OCI-LY7 (cell line): Measurements from ENCODE around the gene ANO6. TPM values are rescaled to one million over a fixed set of nuclear protein-coding genes. Genes with fewer than 3 reads are reported as not detected.
"Not testable (repeated sequence)": the region's sequence is repeated elsewhere in the genome, so short reads cannot be mapped to it uniquely, and the experiment has no call there.

Source experiments
- BruUV-seq: library from RNA; stranded (reverse); fragments of 400-500 nt; replicated peaks from 2 replicates; lab custom pipeline; 2021; lab: Mats Ljungman, UMichigan
- CTCF ChIA-PET: fragments of 300-600 bp; sonication (Branson Sonifier 250); formaldehyde crosslinking; loops from one replicate; lab custom pipeline; 2022; ENCODE audit warnings: antibody characterized with exemption; ENCODE audit not compliant: unreplicated experiment; lab: Charles Lee
- POLR2A ChIA-PET: fragments of 300-600 bp; sonication (Branson Sonifier 250); formaldehyde crosslinking; loops from one replicate; lab custom pipeline; 2022; ENCODE audit warnings: antibody characterized with exemption; lab: Charles Lee
- DNase-seq: peaks from one replicate; pipeline ENCODE4 v3.0.0-alpha.2; 2015; ENCODE audit warnings: low spot score
- H2AFZ ChIP-seq: fragments of 200-600 bp; sonication (generic), shearing (Covaris generic); 2 replicates; pipeline ENCODE4 v1.6.1; 2014; ENCODE audit warnings: mild to moderate bottlenecking, antibody characterized with exemption, low read length, moderate library complexity
- H3K27ac ChIP-seq: fragments of 200-600 bp; sonication (generic); 2 replicates; pipeline ENCODE4 v1.5.1; 2014; ENCODE audit warnings: mixed run types, low read depth, mild to moderate bottlenecking, moderate library complexity, low read length, inconsistent platforms; ENCODE audit not compliant: poor library complexity, severe bottlenecking
- H3K36me3 ChIP-seq: fragments of 200-600 bp; sonication (generic); 2 replicates; pipeline ENCODE4 v1.6.1; 2014; ENCODE audit warnings: mild to moderate bottlenecking, antibody characterized with exemption, low read length, moderate library complexity, mixed read lengths; ENCODE audit not compliant: insufficient read depth
- H3K4me1 ChIP-seq: fragments of 200-600 bp; sonication (generic); 2 replicates; pipeline ENCODE4 v1.5.1; 2014; ENCODE audit warnings: mild to moderate bottlenecking, low read length; ENCODE audit not compliant: insufficient read depth, poor library complexity, severe bottlenecking
- H3K4me2 ChIP-seq: fragments of 200-600 bp; sonication (generic); 2 replicates; pipeline ENCODE4 v1.6.1; 2014; ENCODE audit warnings: mild to moderate bottlenecking, low read length
- H3K4me3 ChIP-seq: fragments of 200-600 bp; sonication (generic); 2 replicates; pipeline ENCODE4 v1.5.1; 2014; ENCODE audit warnings: mild to moderate bottlenecking, low read depth, low read length; ENCODE audit not compliant: poor library complexity, severe bottlenecking
- H3K79me2 ChIP-seq: fragments of 200-600 bp; sonication (generic); 2 replicates; pipeline ENCODE4 v1.6.1; 2016; ENCODE audit warnings: low read depth, mild to moderate bottlenecking, low read length, moderate library complexity, mixed read lengths; ENCODE audit not compliant: insufficient read depth
- H3K9me2 ChIP-seq: fragments of 200-600 bp; sonication (generic); 2 replicates; pipeline ENCODE4 v1.6.1; 2016; ENCODE audit warnings: mild to moderate bottlenecking, low read length, mixed read lengths; ENCODE audit not compliant: insufficient read depth
- H3K9me3 ChIP-seq: fragments of 200-600 bp; sonication (generic); 2 replicates; pipeline ENCODE4 v1.6.1; 2014; ENCODE audit warnings: mild to moderate bottlenecking, mixed run types, low read length, mixed read lengths
- H4K20me1 ChIP-seq: fragments of 200-600 bp; sonication (generic); 2 replicates; pipeline ENCODE4 v1.6.1; 2014; ENCODE audit warnings: mild to moderate bottlenecking, antibody characterized with exemption, low read length, moderate library complexity, mixed read lengths; ENCODE audit not compliant: insufficient read depth
- EZH2phosphoT487 ChIP-seq: fragments of 200-600 bp; sonication (generic); IDR thresholded peaks from 2 replicates; pipeline ENCODE4 v1.6.1; 2018; ENCODE audit warnings: low read depth, borderline replicate concordance, mild to moderate bottlenecking, mixed run types, antibody characterized with exemption, low read length, moderate library complexity, mixed read lengths
- intact Hi-C: fragments of 100-400 bp; cut with micrococcal nuclease; formaldehyde crosslinking; loops from one replicate; pipeline ENCODE4 v1.10.0; 2022; ENCODE audit not compliant: unreplicated experiment
- total RNA-seq, 2 experiments: library from RNA; depleted of rRNA in 1 of 2; stranded (reverse); fragments of >200 nt in 1 of 2; shearing (Covaris generic) in 1 of 2; gene quantifications; 2 replicates each; pipeline ENCODE4 v1.2.3, GENCODE V29; 2014 to 2022
- TF ChIP-seq, protein P1 (sequence below): fragments of 200-600 bp; sonication (generic); conservative IDR thresholded peaks from 2 replicates; pipeline ENCODE4 v1.5.1; 2014; ENCODE audit warnings: mild to moderate bottlenecking, antibody characterized with exemption, low read length, moderate library complexity, mixed read lengths

Gene ANO6
- total RNA-seq, 2 experiments from 2014 or later: 15.0 to 17.7 TPM

DNA sequence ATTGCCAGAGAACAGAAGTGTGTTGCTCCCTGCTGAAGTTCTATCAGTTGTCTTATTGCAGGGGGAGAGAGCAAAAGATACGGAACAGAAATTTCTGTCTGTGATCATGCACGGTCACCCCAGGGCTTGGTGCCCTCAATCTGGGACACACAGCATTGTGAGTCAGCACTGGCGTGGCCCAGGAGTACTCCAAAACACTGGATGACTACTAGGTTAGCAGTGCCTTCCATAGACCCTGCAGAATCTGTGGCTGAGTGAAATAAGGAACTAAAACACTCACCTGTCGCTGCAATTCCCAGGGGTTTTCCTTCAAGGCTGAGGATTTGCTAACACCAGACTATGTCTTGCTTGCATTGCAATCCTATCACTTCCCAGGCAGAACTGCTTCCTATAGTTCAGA, 165.5 kb downstream of the ANO6 start:
- no TSS peak for BruUV-seq
- DNase-seq: no peak
- Histone ChIP-seq H4K20me1 (no peaks in the 10 kb centered on the region), H3K27ac (no peak overlapping the region), H3K9me3 (no peaks in the 10 kb centered on the region), H3K36me3 (no peaks in the 10 kb centered on the region), H3K79me2 (no peaks in the 10 kb centered on the region), H3K9me2 (no peaks in the 10 kb centered on the region), H3K4me1 (no peaks in the 10 kb centered on the region), H3K4me2 (no peak overlapping the region), H2AFZ (no peak overlapping the region), H3K4me3 (no peak overlapping the region)
- TF ChIP-seq, protein P1, sequence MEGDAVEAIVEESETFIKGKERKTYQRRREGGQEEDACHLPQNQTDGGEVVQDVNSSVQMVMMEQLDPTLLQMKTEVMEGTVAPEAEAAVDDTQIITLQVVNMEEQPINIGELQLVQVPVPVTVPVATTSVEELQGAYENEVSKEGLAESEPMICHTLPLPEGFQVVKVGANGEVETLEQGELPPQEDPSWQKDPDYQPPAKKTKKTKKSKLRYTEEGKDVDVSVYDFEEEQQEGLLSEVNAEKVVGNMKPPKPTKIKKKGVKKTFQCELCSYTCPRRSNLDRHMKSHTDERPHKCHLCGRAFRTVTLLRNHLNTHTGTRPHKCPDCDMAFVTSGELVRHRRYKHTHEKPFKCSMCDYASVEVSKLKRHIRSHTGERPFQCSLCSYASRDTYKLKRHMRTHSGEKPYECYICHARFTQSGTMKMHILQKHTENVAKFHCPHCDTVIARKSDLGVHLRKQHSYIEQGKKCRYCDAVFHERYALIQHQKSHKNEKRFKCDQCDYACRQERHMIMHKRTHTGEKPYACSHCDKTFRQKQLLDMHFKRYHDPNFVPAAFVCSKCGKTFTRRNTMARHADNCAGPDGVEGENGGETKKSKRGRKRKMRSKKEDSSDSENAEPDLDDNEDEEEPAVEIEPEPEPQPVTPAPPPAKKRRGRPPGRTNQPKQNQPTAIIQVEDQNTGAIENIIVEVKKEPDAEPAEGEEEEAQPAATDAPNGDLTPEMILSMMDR: no peak
- TF ChIP-seq EZH2phosphoT487: no peak
- POLR2A ChIA-PET: no interaction called here
- intact Hi-C loops: no loop called here
- CTCF ChIA-PET: no interaction called here

DNA sequence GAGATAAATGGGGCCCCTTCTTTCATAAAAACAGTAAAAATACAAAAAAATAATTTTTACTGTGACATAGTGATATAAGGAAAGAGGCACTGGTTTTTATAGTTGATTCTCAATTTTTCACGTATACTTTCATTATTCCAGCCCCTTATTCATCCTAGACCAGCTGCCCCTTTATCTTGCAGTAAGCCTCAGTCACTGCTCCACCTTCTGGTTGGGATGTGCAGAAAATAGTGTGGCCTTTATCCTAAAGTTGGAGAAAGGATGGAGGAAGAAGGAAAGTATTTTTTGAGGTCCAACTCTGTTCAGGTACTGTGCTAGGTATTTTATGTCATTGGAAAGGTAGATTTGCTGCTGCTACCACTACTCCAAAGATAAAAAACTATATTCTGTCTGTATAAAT, 172.7 kb downstream of the ANO6 start:
- intact Hi-C loops: loop anchor here (2.0 kb wide), 1 partner anchor 218 kb away; no protein-coding TSS in a partner anchor
- no peaks in the 10 kb centered on the region for H3K9me2 ChIP-seq
- peak; percentile 11 for DNase-seq
- H3K9me3 ChIP-seq: no peaks in the 10 kb centered on the region
- ChIA-PET CTCF (no interaction called here), POLR2A (interaction anchor here (0.6 kb wide), 2 partner anchors 217 to 246 kb away, joined by 3 read pairs; no protein-coding TSS in a partner anchor)
- H2AFZ ChIP-seq: no peak overlapping the region
- BruUV-seq: no TSS peak
- no peaks in the 10 kb centered on the region for H4K20me1 ChIP-seq
- H3K27ac ChIP-seq: no peak overlapping the region
- H3K4me2 ChIP-seq: no peak overlapping the region
- H3K4me1 ChIP-seq: no peaks in the 10 kb centered on the region
- TF ChIP-seq EZH2phosphoT487: no peak
- TF ChIP-seq, protein P1: peak; percentile 66
- H3K36me3 ChIP-seq: no peaks in the 10 kb centered on the region
- no peaks in the 10 kb centered on the region for H3K79me2 ChIP-seq
- H3K4me3 ChIP-seq: no peak overlapping the region

DNA sequence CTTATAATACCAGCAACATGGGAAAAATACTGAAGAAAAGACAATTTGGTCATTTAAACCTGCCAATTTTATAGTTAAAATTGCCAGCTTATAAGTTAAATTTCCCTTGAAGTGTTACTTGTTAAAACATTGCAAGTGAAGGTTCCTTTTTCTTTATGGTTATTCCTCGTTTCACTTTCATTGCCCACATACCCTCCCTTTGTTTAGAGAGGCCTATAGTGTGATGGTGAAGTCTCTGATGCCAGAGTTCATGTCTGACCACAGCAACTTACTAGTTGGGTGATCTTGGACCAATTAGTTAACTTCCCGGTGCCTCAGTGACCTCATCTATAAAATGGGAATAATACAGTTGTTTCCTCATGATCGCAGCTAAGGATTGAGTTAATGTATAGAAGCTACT, 173.5 kb downstream of the ANO6 start:
- BruUV-seq: no TSS peak
- Histone ChIP-seq H3K4me2 (no peak overlapping the region), H3K27ac (no peak overlapping the region), H3K9me3 (no peaks in the 10 kb centered on the region), H3K36me3 (no peaks in the 10 kb centered on the region), H4K20me1 (no peaks in the 10 kb centered on the region), H3K79me2 (no peaks in the 10 kb centered on the region), H3K4me1 (no peaks in the 10 kb centered on the region), H3K9me2 (no peaks in the 10 kb centered on the region), H3K4me3 (no peak overlapping the region), H2AFZ (no peak overlapping the region)
- no peak for DNase-seq
- POLR2A ChIA-PET: no interaction called here
- CTCF ChIA-PET: no interaction called here
- TF ChIP-seq EZH2phosphoT487: no peak
- TF ChIP-seq, protein P1: no peak
- intact Hi-C loops: loop anchor here (2.0 kb wide), 1 partner anchor 219 kb away; no protein-coding TSS in a partner anchor

DNA sequence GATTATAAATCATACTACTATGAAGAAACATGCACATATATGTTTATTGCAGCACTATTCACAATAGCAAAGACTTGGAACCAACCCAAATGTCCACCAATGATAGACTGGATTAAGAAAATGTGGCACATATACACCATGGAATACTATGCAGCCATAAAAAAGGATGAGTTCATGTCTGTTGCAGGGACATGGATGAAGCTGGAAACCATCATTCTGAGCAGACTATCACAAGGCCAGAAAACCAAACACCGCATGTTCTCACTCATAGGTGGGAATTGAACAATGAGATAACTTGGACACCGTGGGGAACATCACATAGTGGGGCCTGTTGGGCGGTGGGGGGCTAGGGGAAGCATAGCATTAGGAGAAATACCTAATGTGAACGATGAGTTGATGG, 181.6 kb downstream of the ANO6 start:
- H3K4me3 ChIP-seq, H4K20me1 ChIP-seq, H3K79me2 ChIP-seq, H3K27ac ChIP-seq, H3K9me2 ChIP-seq, intact Hi-C loops, H3K4me2 ChIP-seq, H3K4me1 ChIP-seq, CTCF ChIA-PET, H3K9me3 ChIP-seq, H2AFZ ChIP-seq, DNase-seq, BruUV-seq, H3K36me3 ChIP-seq: not testable (repeated sequence)
- POLR2A ChIA-PET: interaction anchor here (0.7 kb wide), 1 partner anchor 9 kb away, joined by 3 read pairs; no protein-coding TSS in a partner anchor
